Epidermal melanocyte (primary cell): ENCODE results near the gene JARID2.

Experiments
- DNase-seq: peaks from one replicate; pipeline ENCODE4 v3.0.0; 2011; ENCODE audit warnings: low spot score; ENCODE audit not compliant: insufficient read length

The JARID2 gene

GRCh38 chr6:15245361-15246216, at the start of gene JARID2:
TSS of gene JARID2 (plus strand) at chr6:15246069. CDS start at chr6:15246540, 471 bp downstream.
- peak; percentile 97 for DNase-seq

- no peak for DNase-seq
Measured at GRCh38 chr6:15200087-15200486, 45.8 kb upstream of the JARID2 start.

GRCh38 chr6:15205321-15205720, 40.5 kb upstream of the JARID2 start:
- no peak for DNase-seq

GRCh38 chr6:15206887-15207286, 39.0 kb upstream of the JARID2 start:
- no peak for DNase-seq

- peak; percentile 16 for DNase-seq
Measured at GRCh38 chr6:15207923-15208322, 37.9 kb upstream of the JARID2 start.

GRCh38 chr6:15213838-15214400, 31.9 kb upstream of the JARID2 start:
- DNase-seq = no peak

GRCh38 chr6:15218401-15218800, 27.5 kb upstream of the JARID2 start:
- DNase-seq = no peak

GRCh38 chr6:15220062-15220461, 25.8 kb upstream of the JARID2 start:
- no peak for DNase-seq

GRCh38 chr6:15227827-15228318, 18.0 kb upstream of the JARID2 start:
- no peak for DNase-seq

- no peak for DNase-seq
Measured at GRCh38 chr6:15230827-15231226, 15.0 kb upstream of the JARID2 start.

- no peak for DNase-seq
Measured at GRCh38 chr6:15232836-15233510, 12.9 kb upstream of the JARID2 start.

GRCh38 chr6:15234068-15234758, 11.7 kb upstream of the JARID2 start:
- no peak for DNase-seq

GRCh38 chr6:15239616-15240364, 6.1 kb upstream of the JARID2 start:
- no peak for DNase-seq

- DNase-seq = no peak
Measured at GRCh38 chr6:15242503-15242902, 3.4 kb upstream of the JARID2 start.

GRCh38 chr6:15242937-15243614, 2.8 kb upstream of the JARID2 start:
- no peak for DNase-seq

- DNase-seq = no peak
Measured at GRCh38 chr6:15243910-15244619, 1.8 kb upstream of the JARID2 start.

GRCh38 chr6:15244620-15245360, 1.1 kb upstream of the JARID2 start:
- DNase-seq = peak; percentile 50

GRCh38 chr6:15246217-15246665, 372 bp downstream of the JARID2 start:
- DNase-seq = no peak
